HEK293 (cell line): ENCODE results near the gene NR1H2.
A peak's percentile ranks its signal among the peaks of the same experiment; 100 is the strongest.

Experiments
- CTCF ChIP-seq: fragments of 450-650 bp; formaldehyde crosslinking; IDR thresholded peaks from 2 replicates; pipeline ENCODE4 v1.5.1; 2016; ENCODE audit warnings: missing biosample characterization, missing genetic modification characterization
- MYNN ChIP-seq: fragments of 450-650 bp; formaldehyde crosslinking; IDR thresholded peaks from 2 replicates; pipeline ENCODE4 v1.5.1; 2016; ENCODE audit warnings: missing biosample characterization, missing genetic modification characterization, borderline replicate concordance
- ZFP37 ChIP-seq: fragments of 450-650 bp; formaldehyde crosslinking; IDR thresholded peaks from 2 replicates; pipeline ENCODE4 v1.5.1; 2016; ENCODE audit warnings: missing biosample characterization, missing genetic modification characterization
- ZNF600 ChIP-seq: fragments of 450-650 bp; formaldehyde crosslinking; IDR thresholded peaks from 2 replicates; pipeline ENCODE4 v1.5.1; 2016; ENCODE audit warnings: missing biosample characterization, missing genetic modification characterization

GRCh38 chr19:50431343-50432220, 55.3 kb downstream of the NR1H2 start:
- TF ChIP-seq ZFP37 (tag by site-specific recombination) = no peak
- no peak for TF ChIP-seq MYNN (tag by site-specific recombination)
- no peak for TF ChIP-seq CTCF (tag by site-specific recombination)
- TF ChIP-seq ZNF600 (tag by site-specific recombination) = peak; percentile 14; the same call in 1 of the 2 replicates
